IMR-90 (cell line): ENCODE data around the gene P4HA1.

ENCODE experiments used
- BHLHE40 ChIP-seq: fragments of 150-350 bp; IDR thresholded peaks from 2 replicates; pipeline ENCODE4 v1.6.1; 2016; ENCODE audit warnings: mild to moderate bottlenecking, low read depth, low read length
- CEBPB ChIP-seq: IDR thresholded peaks from 2 replicates; pipeline ENCODE4 v1.6.1; 2012; ENCODE audit warnings: low read depth, low read length, improper control_type of control experiment
- CHD1 ChIP-seq: IDR thresholded peaks from 2 replicates; pipeline ENCODE4 v1.6.1; 2012; ENCODE audit warnings: low read depth, low read length, improper control_type of control experiment
- FOS ChIP-seq: fragments of 150-350 bp; IDR thresholded peaks from 2 replicates; pipeline ENCODE4 v1.6.1; 2016; ENCODE audit warnings: low read depth, low read length
- MAFK ChIP-seq: IDR thresholded peaks from 2 replicates; pipeline ENCODE4 v1.6.1; 2012; ENCODE audit warnings: low read depth, low read length, improper control_type of control experiment
- MXI1 ChIP-seq: IDR thresholded peaks from 2 replicates; pipeline ENCODE4 v1.6.1; 2012; ENCODE audit warnings: low read depth, mild to moderate bottlenecking, low read length, moderate library complexity, borderline replicate concordance
- POLR2A ChIP-seq: IDR thresholded peaks from 2 replicates; pipeline ENCODE4 v1.6.1; 2012; ENCODE audit warnings: mild to moderate bottlenecking, low read depth, low read length
- RCOR1 ChIP-seq: IDR thresholded peaks from 2 replicates; pipeline ENCODE4 v1.6.1; 2012; ENCODE audit warnings: mild to moderate bottlenecking, low read length, improper control_type of control experiment; ENCODE audit not compliant: insufficient replicate concordance
- RFX5 ChIP-seq: IDR thresholded peaks from 2 replicates; pipeline ENCODE4 v1.8.0; 2012; ENCODE audit warnings: low read depth, mild to moderate bottlenecking, low read length, moderate library complexity
- TF ChIP-seq, protein P1 (sequence below): conservative IDR thresholded peaks from 2 replicates; pipeline ENCODE4 v1.5.1; 2012; ENCODE audit warnings: mild to moderate bottlenecking, low read depth, low read length, improper control_type of control experiment
- TF ChIP-seq, protein P2 (sequence below): fragments of 150-350 bp; IDR thresholded peaks from 2 replicates; pipeline ENCODE4 v1.6.1; 2017; ENCODE audit warnings: mild to moderate bottlenecking, antibody characterized with exemption, low read length, low read depth
- TF ChIP-seq, protein P3 (sequence below): fragments of 150-350 bp; IDR thresholded peaks from 2 replicates; pipeline ENCODE4 v1.6.1; 2016; ENCODE audit warnings: low read depth, mild to moderate bottlenecking, low read length, moderate library complexity, borderline replicate concordance

DNA sequence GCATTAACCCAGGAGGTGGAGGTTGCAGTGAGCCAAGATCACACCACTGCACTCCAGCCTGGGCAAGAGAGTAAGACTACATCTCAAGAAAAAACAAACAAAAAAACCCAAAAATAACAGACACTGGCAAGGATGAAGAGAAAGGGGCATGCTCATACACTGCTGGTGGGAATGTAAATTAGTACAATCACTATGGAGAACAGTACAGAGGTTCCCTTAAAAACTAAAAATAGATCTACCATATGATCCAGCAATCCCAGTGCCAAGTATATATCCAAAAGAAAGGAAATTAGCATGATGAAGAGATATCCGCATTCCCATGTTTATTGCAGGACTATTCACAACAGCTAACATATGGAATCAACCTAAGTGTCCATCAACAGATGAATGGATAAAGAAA is 75.6 kb downstream of the P4HA1 start:
- TF ChIP-seq, protein P1, sequence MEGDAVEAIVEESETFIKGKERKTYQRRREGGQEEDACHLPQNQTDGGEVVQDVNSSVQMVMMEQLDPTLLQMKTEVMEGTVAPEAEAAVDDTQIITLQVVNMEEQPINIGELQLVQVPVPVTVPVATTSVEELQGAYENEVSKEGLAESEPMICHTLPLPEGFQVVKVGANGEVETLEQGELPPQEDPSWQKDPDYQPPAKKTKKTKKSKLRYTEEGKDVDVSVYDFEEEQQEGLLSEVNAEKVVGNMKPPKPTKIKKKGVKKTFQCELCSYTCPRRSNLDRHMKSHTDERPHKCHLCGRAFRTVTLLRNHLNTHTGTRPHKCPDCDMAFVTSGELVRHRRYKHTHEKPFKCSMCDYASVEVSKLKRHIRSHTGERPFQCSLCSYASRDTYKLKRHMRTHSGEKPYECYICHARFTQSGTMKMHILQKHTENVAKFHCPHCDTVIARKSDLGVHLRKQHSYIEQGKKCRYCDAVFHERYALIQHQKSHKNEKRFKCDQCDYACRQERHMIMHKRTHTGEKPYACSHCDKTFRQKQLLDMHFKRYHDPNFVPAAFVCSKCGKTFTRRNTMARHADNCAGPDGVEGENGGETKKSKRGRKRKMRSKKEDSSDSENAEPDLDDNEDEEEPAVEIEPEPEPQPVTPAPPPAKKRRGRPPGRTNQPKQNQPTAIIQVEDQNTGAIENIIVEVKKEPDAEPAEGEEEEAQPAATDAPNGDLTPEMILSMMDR = no peak
- TF ChIP-seq FOS = no peak
- no peak for TF ChIP-seq CEBPB
- no peak for TF ChIP-seq MXI1
- no peak for TF ChIP-seq POLR2A
- TF ChIP-seq RFX5 = no peak
- TF ChIP-seq BHLHE40 = no peak
- TF ChIP-seq CHD1 = no peak
- no peak for TF ChIP-seq MAFK
- TF ChIP-seq, protein P2, sequence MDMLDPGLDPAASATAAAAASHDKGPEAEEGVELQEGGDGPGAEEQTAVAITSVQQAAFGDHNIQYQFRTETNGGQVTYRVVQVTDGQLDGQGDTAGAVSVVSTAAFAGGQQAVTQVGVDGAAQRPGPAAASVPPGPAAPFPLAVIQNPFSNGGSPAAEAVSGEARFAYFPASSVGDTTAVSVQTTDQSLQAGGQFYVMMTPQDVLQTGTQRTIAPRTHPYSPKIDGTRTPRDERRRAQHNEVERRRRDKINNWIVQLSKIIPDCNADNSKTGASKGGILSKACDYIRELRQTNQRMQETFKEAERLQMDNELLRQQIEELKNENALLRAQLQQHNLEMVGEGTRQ = no peak
- no peak for TF ChIP-seq RCOR1
- TF ChIP-seq, protein P3, sequence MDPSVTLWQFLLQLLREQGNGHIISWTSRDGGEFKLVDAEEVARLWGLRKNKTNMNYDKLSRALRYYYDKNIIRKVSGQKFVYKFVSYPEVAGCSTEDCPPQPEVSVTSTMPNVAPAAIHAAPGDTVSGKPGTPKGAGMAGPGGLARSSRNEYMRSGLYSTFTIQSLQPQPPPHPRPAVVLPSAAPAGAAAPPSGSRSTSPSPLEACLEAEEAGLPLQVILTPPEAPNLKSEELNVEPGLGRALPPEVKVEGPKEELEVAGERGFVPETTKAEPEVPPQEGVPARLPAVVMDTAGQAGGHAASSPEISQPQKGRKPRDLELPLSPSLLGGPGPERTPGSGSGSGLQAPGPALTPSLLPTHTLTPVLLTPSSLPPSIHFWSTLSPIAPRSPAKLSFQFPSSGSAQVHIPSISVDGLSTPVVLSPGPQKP = no peak
